Measurements from ENCODE around the gene SFI1.
A peak's percentile ranks its signal among the peaks of the same experiment; 100 is the strongest.

Gene SFI1

DNA sequence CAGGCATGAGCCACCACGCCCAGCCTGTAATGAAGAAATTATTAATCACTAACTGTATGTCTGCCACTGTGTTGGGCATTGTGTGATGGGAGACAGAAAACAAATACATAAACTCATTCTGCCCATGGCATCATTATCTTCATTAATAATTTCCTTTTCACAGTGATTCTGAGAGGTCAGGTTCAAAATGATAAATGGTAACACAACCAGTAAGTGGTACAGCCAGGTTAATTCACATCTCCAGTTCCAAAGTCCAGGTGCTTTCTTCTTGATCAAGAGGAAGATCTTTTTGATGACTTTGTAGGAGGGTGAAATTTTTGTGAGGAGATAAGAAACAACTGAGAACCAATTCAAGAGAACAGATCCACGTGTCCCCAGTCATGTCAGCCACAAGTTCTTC lies 98.9 kb downstream of the SFI1 start:
- no peak for DNase-seq (ENCODE audit: low spot score)

DNA sequence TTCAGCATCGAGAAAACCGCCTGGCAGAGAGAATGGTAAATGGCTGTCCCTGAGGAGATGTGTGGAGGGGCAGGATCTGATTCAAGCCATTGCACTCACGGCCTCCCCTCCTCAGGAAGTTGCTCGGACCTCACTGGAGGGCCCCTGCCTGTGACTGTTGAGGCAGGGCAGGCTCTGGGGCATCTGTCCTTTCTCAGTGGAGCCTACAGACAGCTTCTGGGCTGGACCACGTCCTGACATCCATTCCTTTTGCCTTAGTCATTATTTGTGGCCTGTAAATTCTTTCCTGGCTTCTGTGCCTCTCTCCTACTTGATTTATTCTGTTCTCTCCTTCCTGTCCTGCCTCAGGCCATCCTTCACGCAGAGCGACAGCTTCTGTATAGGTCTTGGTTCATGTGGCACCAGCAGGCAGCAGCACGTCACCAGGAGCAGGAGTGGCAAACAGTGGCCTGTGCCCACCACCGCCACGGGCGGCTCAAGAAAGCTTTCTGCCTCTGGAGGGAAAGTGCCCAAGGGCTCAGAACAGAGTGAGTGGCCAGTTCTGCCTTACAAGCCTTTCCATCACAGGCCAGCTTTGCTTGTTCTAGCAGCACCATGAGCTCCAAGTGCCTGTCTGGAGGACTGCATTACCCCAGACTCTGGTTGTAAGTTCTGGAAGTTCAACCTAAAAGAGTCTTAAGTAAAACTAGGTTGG lies 106.1 kb downstream of the SFI1 start:
- DNase-seq (ENCODE audit: low spot score) = peak; percentile 94

- no peak for DNase-seq (ENCODE audit: low spot score)
These were observed 106.8 kb downstream of the SFI1 start for GRCh38 chr22:31603081-31603525.

- DNase-seq (ENCODE audit: low spot score) = no peak
These were observed 107.2 kb downstream of the SFI1 start for GRCh38 chr22:31603574-31603973.

GRCh38 chr22:31604137-31604705 lies 107.9 kb downstream of the SFI1 start:
- DNase-seq (ENCODE audit: low spot score) = no peak

DNA sequence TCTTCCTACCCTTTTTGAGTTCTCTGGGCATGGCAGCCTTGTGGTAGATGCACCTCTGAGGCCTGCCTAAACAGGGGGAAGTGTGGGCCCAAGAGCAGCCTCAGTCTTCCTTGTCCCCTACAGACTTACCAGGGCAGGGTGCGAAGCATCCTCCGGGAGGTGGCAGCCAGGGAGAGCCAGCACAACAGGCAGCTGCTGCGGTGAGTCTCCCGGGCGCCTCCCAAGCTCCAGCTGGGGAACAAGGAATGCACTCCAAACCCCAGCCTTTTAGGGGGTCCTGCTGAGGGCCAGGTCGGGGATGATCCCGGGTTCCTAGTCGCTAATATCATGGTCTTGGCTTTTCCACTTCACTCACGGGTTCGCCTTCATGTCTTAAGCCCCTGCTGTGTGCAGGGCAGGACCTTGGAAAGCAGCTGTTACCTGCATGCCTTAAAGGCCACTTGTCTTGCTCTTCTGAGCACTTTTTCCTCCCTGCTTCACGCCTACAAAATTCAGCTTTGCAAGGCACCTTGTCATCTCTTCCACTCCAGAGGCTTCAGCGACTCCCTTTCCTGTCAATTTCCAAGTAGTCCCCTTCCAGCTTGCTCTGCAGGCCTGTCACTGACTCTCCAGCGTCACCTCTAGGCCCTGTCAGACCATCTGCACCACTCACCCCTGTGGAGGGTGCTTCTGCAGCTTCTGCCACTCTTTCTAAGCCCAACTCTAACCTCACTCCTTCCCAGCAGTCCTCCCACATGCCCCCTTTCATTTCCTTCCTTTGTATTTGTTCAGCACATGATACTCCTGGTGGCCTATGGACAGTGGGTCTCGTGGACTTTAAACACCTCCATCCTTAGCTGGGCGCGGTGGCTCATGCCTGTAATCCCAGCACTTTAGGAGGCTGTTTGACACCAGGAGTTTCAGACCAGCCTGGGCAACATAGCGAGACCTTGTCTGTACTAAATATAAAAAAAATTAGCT lies 108.7 kb downstream of the SFI1 start:
- no peak for DNase-seq (ENCODE audit: low spot score)

DNA sequence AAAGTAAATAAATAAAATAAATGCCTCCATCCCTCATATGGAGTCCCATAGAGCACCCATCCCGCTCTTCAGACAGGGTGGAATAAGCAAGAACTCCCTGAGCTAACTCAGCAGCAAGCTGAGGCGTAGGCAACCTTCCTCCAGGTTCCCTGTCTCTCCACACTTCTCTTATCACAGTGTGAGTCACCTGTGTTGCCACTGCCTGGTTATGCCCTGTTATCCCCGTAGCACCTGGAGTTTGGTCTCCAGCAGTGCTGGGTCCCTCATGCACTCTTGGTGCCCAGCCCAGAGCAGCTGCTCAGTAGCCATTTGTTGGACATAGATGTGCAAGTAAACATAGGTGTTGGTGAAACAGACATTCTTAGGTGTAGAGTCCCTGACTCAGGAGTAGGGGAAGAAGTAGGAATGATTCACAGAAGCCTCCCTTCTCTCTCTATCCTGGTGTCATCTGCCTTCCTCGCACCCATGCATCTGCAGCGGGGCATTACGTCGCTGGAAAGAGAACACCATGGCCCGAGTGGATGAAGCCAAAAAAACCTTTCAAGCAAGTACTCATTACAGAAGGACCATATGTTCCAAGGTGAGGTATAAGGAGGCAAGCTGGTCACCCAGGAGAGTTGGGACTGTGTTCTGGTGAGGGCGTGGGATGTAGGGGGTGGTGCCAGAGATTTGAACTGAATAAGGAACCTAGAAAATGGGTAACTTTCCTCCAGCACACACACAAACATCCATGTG lies 109.7 kb downstream of the SFI1 start:
- DNase-seq (ENCODE audit: low spot score) = no peak

GRCh38 chr22:31607696-31608095 lies 111.4 kb downstream of the SFI1 start:
- DNase-seq (ENCODE audit: low spot score) = no peak

GRCh38 chr22:31609716-31610115 lies 113.4 kb downstream of the SFI1 start:
- DNase-seq (ENCODE audit: low spot score) = no peak

GRCh38 chr22:31610611-31611010 lies 114.3 kb downstream of the SFI1 start:
- no peak for DNase-seq (ENCODE audit: low spot score)

DNA sequence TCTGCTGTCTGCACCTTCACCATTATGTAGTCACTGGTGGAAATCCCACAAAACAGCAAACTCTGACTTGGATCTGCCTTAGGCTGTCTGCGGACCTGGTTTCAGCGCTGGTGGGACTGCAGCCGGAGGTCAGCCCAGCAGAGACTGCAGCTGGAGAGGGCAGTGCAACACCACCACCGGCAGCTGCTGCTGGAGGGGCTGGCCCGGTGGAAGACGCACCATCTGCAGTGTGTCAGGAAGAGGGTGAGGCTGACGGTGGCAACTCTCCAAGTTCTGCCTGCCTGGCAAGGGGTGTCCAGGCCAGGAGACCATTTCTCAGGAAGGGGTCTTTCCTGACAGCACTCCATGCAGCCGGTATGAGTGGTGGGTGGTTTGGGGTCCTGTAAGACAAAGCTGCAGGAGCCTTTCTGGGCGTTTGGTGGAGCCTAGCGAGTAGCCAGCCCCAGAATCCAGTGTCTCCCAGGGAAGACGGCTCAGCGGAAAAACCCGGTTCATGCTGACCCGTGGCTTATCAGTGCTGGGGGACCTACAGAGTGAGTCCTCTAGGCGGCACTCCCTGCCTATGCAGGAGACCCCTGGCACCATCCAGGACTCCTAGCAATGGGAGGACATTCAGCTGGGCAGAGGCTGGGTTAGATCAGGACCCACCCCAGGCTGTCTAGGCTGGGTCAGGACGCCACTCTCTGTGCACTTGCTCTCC lies 114.9 kb downstream of the SFI1 start:
- no peak for DNase-seq (ENCODE audit: low spot score)

- no peak for DNase-seq (ENCODE audit: low spot score)
These were observed 116.6 kb downstream of the SFI1 start for GRCh38 chr22:31612891-31613285.

DNA sequence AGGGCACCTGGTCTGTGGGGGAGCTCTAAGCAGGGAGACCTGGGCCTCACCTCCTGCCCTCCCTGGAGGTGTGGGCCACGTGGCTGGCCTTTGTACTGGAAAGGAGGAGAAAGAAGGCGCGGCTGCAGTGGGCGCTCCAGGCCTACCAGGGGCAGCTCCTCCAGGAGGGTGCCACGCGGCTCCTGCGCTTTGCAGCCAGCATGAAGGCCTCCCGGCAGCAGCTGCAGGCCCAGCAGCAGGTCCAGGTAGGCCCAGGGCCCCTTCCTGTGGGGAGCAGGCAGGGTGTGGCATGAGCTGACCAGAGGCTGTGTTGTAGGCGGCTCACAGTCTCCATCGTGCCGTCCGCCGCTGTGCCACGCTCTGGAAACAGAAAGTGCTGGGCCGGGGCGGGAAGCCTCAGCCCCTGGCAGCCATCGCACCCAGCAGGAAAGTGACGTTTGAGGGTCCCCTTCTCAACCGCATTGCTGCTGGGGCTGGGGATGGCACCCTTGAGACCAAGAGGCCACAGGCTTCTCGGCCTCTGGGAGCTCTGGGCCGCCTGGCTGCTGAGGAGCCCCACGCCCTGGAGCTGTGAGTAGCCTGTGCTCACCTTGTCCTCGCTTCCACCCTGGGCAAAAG lies 117.1 kb downstream of the SFI1 start:
- DNase-seq (ENCODE audit: low spot score) = no peak

DNA sequence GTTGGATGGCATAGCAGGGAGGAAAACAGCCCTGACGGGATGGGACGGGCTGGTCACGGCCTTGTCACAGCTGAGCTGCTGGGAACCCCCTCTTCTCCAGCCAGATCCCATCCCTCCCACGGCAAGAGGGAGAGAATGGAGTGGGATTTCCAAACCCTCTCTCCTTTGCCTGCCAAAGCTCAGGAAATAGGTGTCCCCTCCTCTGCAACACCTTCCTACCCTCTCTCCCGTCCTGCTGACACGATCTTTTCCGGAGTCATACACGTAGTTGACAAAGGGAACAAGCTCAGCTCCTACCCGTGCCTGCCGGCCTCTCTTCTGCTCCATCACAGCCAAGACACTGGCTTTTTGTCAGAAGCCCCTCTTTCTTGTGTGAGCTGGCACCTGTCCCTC lies 117.6 kb downstream of the SFI1 start:
- no peak for DNase-seq (ENCODE audit: low spot score)

- no peak for DNase-seq (ENCODE audit: low spot score)
These were observed 118.6 kb downstream of the SFI1 start for GRCh38 chr22:31614781-31615490.

DNA sequence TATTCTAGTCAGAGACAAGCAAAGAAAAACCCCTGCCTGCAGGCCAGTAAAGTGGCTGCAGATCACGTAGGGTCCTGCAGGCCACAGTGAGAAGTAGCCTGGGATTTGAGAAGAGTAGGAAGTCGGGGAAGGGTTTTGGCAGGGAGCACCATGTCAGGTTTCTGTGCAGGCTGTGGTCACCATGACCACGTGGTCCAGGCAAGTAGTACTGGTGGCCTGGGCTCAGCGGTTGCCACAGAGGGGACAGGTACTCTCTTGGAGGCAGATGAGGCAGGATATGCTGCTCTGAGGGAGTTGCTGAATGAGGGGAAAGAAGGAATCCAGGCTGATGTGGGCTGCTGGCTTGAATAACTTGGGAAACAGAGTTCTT lies 119.1 kb downstream of the SFI1 start:
- DNase-seq (ENCODE audit: low spot score) = no peak

DNA sequence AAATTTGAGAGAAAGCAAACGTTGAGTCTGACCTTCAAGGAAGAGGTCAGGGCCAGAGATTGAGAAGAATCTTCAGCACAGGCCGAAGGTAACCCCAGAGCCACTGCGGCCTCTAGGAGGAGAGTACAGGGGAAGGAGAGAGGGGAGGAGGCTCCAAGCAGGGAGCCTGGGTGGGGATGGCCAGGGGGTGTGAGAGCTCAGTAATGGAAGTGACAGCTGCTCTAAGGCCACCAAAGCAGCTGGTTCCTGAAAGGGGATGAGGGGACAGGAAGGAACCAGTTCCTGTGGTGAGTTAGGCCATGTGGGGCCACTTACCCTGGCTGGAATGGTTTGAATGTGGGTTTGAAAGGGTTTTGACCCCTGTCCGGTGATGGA lies 119.6 kb downstream of the SFI1 start:
- DNase-seq (ENCODE audit: low spot score) = no peak

DNA sequence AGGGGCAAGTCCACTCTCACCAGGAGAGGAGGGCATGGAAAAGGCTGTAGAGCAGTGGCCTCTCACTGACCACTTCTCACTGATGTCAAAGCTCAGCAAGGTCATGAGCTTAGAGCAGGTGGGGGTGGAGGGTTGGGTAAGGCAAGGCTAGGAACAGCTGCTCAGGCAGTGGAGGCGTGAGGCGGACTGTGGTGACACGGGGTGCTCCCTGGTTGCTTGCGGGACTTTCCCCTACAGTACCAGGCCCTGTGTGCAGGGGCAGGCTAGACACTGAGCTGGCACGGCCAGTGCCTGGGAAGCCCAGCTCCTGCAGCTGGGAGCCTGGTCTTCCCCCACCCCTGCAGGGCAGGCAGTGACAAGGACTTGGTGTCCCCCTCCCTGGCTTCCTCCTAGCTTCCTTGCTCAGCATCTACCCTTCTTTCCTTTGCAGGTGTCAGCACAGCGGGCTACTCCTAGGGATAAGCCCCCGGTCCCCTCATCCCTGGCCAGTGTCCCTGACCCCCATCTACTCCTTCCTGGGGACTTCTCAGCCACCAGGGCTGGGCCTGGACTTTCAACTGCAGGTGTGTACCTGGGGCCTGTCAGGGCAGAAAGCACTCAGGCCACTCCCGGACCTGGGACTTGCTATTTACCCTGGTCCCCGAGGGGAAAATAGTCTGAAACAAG lies 120.1 kb downstream of the SFI1 start:
- DNase-seq (ENCODE audit: low spot score) = no peak

GRCh38 chr22:31618057-31618456 lies 121.7 kb downstream of the SFI1 start:
- no peak for DNase-seq (ENCODE audit: low spot score)
